NCI-H1048 (cell line): Measurements from ENCODE around the gene COQ5.
"Not testable (repeated sequence)": the region's sequence is repeated elsewhere in the genome, so short reads cannot be mapped to it uniquely, and the experiment has no call there.

Source experiments
- DNase-seq: peaks from one replicate; lab custom pipeline; 2025; lab: John Stamatoyannopoulos, UW

COQ5 gene

DNA sequence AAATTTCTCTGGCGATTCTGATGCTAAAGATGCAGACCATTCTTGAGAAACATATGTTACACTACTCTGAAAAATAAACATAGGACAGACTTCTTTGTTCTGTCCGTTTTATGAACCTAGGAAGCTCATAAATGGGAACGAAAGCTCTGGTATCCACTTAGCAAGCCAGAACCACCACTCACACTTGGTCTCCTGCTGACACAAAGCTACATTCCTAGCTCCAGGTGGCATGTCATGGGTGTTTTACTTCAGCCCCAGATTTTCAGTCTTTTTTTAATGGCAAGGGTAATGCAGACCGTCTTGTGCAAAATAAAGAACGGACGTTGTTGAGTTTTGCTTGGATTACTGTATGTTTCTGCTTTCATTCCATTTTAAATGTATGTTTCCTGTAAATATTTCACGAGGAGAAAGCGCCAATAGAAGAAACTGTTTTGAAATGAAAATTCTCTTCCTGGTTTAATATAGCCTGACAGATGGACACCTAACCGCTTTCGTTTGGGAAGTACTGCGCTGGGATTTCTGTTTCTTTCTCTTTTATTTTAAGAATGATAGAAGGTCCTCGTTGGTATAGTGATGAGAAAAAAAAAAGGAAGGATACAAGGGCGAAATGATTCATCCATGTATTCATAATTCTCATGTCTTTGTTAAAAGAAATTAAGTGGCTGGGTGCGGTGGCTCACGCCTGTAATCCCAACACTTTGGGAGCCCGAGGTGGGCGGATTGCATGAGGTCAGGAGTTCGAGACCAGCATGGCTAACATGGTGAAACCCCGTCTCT is 871 bp upstream of the COQ5 start:
- DNase-seq: no peak

DNA sequence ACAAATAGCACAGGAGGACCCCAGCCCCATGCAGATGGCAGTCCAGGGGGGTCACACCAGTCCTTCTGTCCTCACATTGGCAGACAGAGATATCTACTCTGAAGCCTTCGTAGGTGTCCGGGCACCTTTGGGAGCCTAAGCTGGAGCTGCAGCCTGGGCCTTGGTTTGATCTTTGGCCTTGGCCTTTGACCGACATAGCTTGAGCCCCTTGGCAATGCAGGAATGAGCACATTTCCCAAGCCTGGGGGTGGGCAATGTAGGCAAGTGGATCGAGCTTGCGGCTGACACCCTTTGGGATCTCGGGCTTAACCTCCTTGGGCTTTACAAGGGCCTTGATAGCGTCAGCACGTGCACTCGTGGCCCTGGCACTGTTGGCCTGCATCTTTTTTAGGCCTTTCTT is 6.4 kb downstream of the COQ5 start:
- DNase-seq: no peak

DNA sequence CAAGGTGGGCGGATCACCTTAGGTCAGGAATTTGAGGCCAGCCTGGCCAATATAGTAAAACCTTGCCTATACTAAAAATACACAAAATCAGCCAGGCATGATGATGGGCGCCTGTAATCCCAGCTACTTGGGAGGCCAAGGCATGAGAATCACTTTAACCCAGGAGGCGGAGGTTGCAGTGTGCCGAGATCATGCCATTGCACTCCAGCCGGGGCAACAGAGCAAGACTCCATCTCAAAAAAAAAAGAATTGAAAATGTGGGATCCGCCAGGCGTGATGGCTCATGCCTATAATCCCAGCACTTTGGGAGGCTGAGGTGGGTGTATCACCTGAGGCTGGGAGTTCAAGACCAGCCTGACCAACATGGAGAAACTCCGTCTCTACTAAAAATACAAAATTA is 9.6 kb downstream of the COQ5 start:
- DNase-seq: not testable (repeated sequence)

DNA sequence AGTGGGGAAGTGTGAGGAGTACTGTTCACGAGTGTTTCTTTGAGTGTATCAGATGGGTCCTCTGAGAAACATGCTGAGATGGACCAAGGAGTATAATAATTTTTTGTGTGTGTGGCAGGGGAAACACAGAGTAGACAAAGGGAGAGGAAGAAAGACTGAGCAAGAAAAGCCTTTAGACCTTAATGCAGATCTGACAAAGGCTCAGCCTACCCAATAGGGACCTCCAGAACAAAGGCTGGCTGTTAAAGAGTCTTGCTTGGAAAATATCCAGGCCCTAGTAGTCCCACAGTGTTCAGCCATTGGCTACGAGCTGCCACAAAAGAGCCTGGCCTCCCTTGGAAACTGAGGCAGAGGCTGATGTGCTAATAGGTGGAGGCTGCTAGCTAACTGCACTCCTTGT is 13.5 kb downstream of the COQ5 start:
- no peak for DNase-seq

DNA sequence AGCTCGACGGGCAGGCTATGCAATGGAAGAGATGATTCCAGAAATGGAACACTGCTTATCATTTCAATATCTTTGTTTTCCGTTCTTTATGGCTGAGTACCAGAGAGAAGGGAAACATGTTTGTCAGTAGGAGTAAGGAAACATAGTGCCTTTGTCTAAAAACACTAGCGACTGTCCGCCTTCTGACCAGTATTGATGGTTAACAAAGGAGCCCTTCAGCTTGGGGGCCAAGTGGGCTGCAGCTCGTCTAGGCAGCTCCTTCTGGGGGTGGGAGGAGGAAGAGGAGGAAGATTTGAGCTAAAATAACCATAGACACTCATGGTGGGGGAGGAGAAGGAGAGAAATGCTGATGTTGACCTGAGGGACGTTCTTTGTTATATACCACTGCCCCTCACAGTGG is 15.0 kb downstream of the COQ5 start:
- DNase-seq: no peak

DNA sequence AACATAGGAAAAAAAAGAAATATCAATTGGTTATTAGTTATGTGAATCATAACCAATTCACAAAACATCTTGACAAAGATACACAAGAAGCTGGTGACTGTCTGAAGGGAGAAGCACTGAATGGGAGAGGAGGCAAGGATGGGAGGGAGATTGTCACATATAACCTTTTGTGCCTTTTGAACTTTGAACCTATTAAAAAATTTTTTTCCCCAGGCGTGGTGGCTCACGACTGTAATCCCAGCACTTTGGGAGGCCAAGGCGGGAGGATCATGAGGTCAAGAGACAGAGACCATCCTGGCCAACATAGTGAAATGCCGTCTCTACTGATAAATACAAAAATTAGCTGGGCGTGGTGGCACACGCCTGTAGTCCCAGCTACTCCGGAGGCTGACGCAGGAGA is 20.4 kb downstream of the COQ5 start:
- DNase-seq: no peak

DNA sequence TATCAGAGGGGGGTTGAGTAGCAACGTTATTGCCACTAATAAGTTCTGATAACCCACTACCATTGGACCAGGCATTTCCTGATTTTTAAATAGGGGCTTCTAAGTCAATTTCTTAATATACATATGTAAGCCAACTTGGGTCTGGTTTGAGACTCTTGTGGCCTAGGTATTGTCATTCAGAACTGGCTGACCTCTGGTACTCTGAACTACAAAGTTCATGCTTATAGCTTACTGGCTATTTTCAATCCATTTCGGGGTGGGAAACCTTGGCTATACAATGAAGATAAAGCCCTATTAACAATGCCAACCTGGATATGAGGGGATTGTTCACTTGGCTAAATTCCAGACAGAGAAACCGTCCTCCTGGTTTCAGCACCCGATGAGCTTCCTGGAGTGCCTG is 24.4 kb downstream of the COQ5 start:
- no peak for DNase-seq

DNA sequence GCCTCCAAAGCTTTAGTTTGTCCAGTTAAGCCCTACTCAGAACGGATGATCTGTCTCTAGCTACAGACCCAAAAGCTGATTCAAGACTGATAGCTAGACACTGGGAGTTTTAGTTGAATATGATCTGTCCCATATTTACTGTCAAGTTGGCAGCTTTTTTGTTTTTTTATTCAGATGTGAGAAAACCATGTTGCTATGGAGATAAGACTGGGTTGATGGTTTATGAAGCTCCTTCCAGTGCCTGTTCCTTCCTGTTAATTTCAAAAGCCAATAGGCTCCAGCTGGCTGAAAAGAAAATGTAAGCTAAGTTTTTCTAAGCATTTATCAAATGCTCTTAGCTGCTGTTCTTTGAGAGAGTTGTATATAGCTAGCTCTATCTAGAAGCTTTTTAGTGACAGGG is 28.4 kb downstream of the COQ5 start:
- no peak for DNase-seq

DNA sequence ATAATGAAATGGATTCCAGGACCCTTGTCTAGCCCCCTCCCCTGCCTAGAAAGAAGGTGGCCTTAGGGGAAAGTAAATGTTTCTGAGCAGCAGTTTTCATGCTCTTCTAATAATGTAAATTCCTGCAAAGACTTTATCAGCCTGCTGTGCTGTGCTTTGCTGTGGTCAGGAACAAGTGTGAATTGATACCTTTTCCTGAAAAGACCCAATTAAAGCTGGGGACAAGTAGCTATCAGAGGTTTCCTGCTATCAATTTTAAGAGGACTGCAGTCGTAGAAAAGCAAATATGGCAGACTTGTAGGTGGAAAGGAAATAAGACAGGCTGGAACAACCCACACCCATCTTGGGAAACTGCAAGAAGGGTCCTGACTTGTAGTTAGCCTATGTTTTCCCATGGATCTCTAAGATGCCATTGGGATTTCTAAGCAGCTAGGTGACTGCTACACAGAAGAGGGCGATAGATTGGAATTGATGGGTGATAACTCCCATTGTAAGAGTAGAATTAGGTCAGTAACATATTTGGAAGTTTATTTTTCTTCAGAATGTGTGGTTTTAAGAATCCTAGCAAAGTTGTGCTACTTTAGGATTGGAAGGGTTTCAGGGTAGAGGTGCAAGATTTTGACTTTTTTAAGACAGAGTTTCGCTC is 30.0 kb downstream of the COQ5 start:
- no peak for DNase-seq

DNA sequence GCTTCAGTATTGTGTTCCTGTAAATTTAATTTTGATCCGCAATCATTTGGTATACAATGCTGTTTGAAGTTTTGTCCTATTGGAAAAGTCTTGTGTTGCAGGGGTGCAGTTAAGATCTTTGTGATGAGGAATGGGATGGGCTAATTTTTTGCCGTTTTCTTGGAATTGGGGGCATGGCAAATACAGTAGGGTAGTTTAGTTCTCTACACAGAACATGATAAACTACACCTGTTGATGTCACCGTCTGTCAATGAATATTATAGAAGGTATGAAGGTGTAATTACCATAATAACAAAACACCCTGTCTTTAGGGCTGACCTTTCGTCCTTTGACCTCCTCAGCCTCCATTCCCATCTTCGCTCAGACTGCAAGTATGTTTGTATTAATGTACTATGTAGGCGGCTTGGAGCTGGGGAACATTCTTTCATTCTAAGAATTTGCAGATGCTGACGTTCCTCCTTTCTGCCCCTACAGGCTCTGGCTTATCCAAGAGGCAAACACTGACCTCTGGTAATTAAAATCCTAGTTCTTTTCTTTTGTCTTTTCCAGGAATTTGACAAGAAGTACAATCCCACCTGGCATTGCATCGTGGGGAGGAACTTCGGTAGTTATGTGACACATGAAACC is 31.3 kb downstream of the COQ5 start:
- no peak for DNase-seq

DNA sequence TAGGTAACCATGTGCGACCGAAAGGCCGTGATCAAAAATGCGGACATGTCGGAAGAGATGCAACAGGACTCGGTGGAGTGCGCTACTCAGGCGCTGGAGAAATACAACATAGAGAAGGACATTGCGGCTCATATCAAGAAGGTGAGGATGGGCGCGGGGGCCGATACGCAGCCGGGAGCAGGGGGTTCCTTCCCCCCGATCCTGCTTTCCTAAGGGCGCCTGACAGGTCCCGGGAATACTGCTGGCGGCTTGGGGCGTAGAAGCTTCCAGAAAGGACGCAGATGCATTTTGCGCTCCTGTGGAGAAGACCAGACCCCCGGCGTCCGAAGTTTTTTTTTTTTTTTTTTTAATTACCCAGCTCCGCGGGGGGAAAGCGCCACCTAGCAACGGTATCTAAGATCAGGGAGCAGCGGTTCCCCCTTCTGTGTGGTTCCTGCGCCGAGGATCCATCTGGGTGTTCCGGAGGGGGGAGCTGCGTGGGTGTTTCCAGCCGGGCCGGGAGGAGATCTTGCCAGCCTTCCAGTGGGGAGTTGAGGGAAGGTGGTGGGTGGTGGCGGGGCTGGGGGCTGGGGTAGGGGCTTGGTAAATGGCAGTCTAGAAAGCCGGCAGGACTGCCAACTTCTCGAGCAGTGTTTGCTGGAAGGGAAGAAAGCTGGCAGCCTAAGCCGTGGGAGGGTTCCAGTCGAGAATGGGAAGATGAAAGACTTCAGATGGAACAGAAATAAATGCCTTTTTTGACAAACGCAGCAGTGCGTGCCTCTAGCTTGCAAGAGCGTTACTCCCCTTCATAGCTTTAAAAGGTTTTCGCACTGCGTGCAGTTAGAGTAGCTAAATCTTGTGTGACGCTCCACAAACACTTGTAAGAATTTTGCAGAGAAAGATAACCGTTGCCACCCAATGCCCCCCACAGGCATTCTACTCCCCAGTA is 32.3 kb downstream of the COQ5 start:
- no peak for DNase-seq

DNA sequence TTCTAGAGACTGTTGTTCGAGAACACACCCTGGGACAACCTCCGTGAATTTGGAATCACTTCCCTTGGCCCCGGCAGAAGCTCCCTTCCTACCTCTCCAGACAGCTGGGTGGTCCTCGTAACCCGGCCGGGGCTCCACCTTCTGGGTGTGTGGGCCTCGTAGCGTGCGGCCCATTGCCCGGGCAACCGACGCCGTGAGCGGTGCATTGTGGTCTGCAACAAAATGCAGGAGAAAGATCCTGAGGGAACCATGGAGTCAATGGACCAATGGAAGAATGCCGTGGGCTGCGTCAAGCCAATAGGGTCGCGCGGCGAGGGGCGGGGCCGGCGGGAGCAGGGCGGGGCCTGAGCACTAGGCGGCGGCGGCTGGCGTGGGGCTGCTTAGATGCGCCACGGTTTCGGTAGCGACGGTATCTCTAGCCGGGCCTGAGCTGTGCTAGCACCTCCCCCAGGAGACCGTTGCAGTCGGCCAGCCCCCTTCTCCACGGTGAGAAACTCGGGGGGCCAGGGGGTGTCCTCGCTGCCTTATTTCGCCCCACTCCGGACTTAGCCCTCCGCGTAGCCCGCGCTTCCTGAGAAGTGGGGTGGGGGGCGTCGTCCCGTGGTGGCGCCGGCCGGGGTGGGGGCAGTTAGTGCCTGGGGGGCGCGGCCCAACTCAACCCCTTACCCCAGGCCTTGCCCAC is 33.1 kb downstream of the COQ5 start, which contains the start of gene DYNLL1:
DYNLL1 (plus strand) TSS at position 383 of the 682 bp plus-strand sequence. CDS start 309 bp downstream, outside the sequence.
- DNase-seq: peak; percentile 88

DNA sequence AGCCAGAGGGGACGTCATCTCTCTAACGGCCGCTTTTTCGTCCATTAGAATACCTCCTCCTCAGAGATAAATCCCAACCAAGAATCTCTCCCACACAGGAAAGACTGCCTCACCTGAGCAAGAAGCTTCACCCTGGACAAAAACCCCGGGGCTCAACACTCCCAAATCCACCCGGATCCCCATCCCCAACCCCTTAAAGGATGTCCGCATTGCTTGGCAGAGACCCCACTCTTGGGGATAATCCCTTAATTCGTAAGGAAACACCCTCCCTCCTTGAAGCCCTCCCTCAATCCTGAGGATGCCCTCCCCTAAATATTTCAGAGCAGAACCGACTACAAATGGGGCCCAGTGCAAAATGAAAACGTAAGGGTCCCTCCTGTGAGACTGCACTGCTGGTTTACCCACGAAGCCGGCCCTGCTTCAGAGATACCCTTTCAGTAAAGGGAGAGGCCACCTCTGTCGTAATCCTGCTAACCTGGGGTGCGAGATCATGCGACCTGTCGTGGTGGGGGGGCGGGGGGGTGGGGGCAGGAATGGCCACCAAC is 33.7 kb downstream of the COQ5 start:
- DNase-seq: no peak

DNA sequence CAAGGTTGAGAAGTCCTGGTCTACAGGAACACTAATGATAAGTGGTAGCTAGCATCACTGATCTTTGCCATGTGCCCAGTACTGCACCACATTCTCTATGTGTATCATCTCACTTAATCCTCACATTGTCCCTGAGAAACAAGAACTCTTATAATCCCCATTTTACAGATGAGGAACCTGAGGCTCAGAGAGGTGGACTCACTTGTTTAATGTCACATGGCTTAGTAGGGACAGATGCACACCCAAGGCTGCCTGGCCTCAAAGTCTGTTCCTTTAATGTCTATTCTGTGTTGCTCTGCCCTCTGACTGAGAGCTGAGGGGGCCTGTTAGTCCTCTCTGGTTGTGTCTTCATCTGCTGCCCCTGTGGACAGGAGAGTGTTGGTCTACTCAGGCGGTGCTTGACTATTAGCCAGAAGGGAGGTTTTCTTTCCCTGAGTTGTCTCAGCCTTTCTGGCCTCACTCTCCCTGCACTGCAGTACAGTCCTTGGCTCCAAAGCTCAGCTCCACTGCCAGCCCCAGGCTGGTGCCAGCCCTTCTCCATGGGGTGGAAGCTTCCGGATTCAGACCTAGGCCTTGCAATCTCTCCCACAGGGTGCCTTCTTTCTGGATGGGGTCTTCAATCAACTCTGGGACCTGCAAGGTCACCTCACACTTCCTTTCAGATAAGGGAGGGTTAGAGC is 38.0 kb downstream of the COQ5 start:
- no peak for DNase-seq

DNA sequence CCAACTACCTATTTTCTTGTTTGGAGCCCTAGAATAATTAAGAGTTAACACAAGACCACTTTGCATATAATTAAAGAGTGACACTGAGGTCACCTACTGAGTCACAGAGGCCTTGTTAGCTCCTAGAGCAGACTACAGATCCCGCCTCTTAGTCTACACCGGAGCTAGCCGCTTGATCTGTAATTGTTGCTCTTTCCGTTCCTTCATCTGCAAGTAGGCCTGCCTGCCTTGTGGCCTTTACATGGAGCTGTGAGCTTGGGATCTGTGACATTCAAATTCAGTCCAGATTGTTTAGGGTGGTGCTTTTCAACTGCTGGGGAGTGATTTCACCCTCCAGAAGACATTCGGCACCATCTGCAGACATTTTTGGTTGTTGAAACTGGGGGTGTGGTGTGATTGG is 38.6 kb downstream of the COQ5 start:
- DNase-seq: no peak

DNA sequence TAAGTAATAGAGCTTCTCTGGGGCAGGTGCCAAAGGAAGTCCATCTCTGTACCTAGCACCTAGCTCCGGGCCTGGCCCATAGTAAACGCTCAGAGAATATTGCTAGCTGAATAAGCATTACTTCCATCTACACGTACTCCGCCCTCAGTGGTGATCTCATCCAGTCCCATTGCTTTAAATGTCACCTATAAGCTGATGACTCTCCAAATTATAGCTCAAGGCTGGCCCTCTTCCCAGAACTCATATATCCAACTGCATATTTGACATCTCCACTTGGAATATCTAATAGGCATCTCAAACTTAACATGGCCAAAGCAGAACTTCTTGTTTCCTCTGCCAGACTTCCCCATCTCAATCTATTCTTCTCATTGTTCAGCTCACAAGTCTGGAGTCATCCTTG is 39.9 kb downstream of the COQ5 start:
- no peak for DNase-seq

DNA sequence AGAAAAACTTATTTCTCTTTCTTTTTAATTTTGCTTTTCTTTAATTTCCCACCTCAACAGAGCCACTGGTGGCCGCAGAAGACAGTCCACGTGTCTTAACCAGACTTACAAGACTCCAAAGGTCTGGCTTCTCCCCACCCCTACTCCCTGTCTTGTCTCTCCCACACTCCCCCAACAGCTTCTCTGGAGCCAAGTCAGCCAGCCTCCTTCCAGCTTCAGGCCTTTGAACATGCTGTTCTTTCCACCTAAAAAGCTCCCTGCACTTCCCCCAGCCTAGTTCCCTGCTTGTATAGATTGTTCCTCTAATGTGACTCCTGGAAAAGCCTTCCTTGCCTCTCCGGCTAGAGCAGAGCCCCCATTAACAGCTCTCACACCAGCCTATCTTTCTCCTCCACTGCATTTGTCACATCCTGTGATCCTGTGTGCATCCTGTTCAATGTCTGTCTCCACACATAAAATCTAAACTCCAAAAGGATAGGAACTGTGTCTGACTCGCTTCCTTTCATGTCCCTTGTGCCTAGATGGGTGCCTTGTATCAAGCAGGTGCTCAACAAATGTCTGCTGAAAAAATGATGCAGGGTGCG is 40.8 kb downstream of the COQ5 start:
- DNase-seq: no peak

DNA sequence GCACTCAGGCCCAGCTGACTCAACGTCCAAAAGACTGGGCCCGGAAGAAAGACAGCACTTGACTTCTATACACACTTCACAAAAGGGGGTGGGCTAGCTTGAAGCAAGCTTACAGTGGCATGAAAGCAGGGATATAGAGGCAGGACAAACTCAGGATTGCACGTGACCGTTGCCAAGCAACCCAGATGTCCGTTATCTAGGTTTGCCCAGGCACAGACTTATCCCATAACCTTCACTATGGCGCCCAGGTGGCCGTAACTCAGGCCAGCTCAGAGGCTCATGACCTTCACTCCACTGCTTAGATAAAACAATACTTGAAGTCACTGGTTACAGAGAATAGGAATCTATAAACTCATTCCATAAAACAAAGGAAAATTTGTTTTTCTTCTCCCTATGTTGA is 41.4 kb downstream of the COQ5 start:
- DNase-seq: not testable (repeated sequence)

DNA sequence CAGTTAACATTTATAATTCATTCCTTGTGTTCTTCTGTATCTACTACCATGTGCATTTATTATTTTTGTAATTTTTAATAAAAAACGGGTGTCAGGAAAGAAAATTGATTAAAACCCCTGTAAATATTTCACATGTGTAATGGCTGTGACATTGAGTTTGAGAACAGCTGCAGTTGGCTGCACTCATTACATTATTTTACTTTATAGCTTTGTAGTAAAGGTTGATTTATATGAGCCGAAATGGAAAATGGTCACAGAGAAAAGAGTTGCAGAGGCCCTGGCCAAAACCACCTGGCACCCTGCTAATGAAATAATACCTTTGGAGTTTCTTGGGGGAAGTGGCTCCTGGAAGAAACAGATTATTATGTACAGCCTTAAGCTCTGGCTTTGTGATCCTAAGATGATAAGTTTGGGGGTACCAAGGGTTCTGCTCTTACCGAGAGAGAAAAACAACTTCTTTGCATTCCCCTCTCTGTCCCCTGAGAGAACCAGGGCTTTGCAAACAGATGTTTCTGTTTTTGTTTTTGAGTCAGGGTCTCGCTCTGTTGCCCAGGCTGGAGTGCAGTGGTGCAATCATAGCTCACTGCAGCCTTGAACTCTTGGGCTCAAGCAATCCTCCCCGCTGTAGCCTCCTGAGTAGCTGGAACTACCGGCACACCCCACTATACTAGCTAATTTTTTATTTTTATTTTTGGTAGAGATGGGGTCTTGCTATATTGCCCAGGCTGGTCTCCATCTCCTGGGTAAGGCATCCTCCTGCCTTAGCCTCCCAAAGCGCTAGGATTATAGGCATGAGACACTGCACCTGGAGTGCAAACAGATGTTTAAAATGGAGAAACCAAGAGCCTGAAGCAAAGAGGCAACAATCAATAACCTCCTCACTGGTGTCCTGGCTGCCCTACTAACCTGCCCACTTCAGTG is 42.7 kb downstream of the COQ5 start:
- no peak for DNase-seq
